ENCODE measurements around the gene CEBPG.

The CEBPG gene

DNA sequence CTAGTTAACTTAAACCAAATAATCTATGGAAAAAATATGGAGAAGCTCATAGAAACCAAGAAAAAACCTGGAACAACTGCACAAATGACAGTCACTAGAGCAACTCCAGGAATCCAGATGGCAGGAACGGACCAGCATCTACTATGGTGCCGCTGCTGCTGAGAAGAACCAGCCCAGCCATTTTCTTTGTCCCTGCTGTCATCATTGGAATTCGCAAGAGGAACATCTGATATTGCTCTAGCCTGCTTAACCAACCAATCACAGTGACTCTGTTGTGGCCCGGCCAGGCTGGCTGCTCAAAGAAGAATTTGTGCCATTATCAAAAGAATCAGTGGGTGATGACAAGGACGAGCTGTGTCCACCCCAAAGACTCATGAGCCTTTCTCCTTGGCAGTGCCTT lies 38.1 kb upstream of the CEBPG start:
- H3K4me1 ChIP-seq (ENCODE audit: low read length) = no peaks in the 10 kb centered on the region
- H3K27me3 ChIP-seq (replicated peaks; ENCODE audit: insufficient read depth, low read length) = peaks cover 18% of the 10 kb centered on the region
- no peak overlapping the region for H3K9ac ChIP-seq (ENCODE audit: low read length)
- H3K4me3 ChIP-seq (ENCODE audit: low read length) = no peak overlapping the region
- no peak overlapping the region for H3K27ac ChIP-seq (ENCODE audit: low read length)
- no peaks in the 10 kb centered on the region for H3K36me3 ChIP-seq (replicated peaks; ENCODE audit: insufficient read depth, low read length)
- no peak for DNase-seq
- no peaks in the 10 kb centered on the region for H3F3A ChIP-seq (ENCODE audit: insufficient read depth, low read length)
- no peak overlapping the region for H3K4me2 ChIP-seq (ENCODE audit: low read depth, low read length)
- TF ChIP-seq EZH2 (optimal IDR thresholded peaks at IDR 0.05; ENCODE audit: low read depth, low read length) = no peak
- TF ChIP-seq EZH2phosphoT487 (IDR thresholded peaks at IDR 0.05; ENCODE audit: low read length) = no peak
- no peak for TF ChIP-seq CTCF (IDR thresholded peaks at IDR 0.05; ENCODE audit: low read length)
- no peaks in the 10 kb centered on the region for H3K79me2 ChIP-seq (ENCODE audit: low read length)
- H3K9me2 ChIP-seq (replicated peaks; ENCODE audit: insufficient read depth, low read length) = no peaks in the 10 kb centered on the region
- no peaks in the 10 kb centered on the region for H3K9me3 ChIP-seq (replicated peaks; ENCODE audit: insufficient read depth, low read length)
- H2AFZ ChIP-seq (ENCODE audit: low read length) = no peak overlapping the region
- no peaks in the 10 kb centered on the region for H4K20me1 ChIP-seq (ENCODE audit: insufficient read depth, low read length)

GRCh38 chr19:33339016-33339984 lies 34.2 kb upstream of the CEBPG start:
- Histone ChIP-seq H3K4me3 (ENCODE audit: low read length) (no peak overlapping the region), H3K36me3 (replicated peaks; ENCODE audit: insufficient read depth, low read length) (no peaks in the 10 kb centered on the region), H3K9me2 (replicated peaks; ENCODE audit: insufficient read depth, low read length) (no peaks in the 10 kb centered on the region), H3K9ac (ENCODE audit: low read length) (no peak overlapping the region), H3K27ac (ENCODE audit: low read length) (no peak overlapping the region), H3F3A (ENCODE audit: insufficient read depth, low read length) (no peaks in the 10 kb centered on the region), H3K4me1 (ENCODE audit: low read length) (no peaks in the 10 kb centered on the region), H2AFZ (ENCODE audit: low read length) (no peak overlapping the region), H3K9me3 (replicated peaks; ENCODE audit: insufficient read depth, low read length) (no peaks in the 10 kb centered on the region), H3K4me2 (ENCODE audit: low read depth, low read length) (no peak overlapping the region), H3K79me2 (ENCODE audit: low read length) (no peaks in the 10 kb centered on the region), H3K27me3 (replicated peaks; ENCODE audit: insufficient read depth, low read length) (peaks cover 36% of the 10 kb centered on the region), H4K20me1 (ENCODE audit: insufficient read depth, low read length) (no peaks in the 10 kb centered on the region)
- no peak for TF ChIP-seq EZH2phosphoT487 (IDR thresholded peaks at IDR 0.05; ENCODE audit: low read length)
- no peak for TF ChIP-seq CTCF (IDR thresholded peaks at IDR 0.05; ENCODE audit: low read length)
- no peak for DNase-seq

DNA sequence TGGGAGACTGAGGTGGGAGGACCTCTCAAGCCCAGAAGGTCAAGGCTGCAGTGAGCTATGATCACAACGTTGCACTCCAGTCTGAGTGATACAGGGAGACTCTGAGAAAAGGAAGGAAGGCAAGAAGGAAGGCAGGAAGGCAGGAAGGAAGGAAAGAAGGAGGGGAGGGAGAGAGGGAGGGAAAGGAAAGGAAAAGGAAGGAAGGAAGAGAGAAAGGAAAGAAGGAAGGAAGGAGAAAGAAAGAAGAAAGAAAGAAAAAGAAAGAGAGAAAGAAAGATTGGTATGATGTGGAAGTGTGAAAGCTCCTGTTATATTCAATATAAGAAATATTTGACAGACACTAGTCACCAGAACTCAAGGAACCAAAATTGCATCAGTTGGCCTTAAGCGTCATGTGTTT lies 32.5 kb upstream of the CEBPG start:
- Histone ChIP-seq H3K4me3 (ENCODE audit: low read length) (no peak overlapping the region), H3K27ac (ENCODE audit: low read length) (no peak overlapping the region), H3K79me2 (ENCODE audit: low read length) (no peaks in the 10 kb centered on the region), H3K4me1 (ENCODE audit: low read length) (no peaks in the 10 kb centered on the region), H3K9ac (ENCODE audit: low read length) (no peak overlapping the region), H3K27me3 (replicated peaks; ENCODE audit: insufficient read depth, low read length) (peaks cover 52% of the 10 kb centered on the region), H2AFZ (ENCODE audit: low read length) (no peak overlapping the region), H3F3A (ENCODE audit: insufficient read depth, low read length) (no peaks in the 10 kb centered on the region), H3K4me2 (ENCODE audit: low read depth, low read length) (no peak overlapping the region), H4K20me1 (ENCODE audit: insufficient read depth, low read length) (no peaks in the 10 kb centered on the region), H3K9me3 (replicated peaks; ENCODE audit: insufficient read depth, low read length) (no peaks in the 10 kb centered on the region), H3K9me2 (replicated peaks; ENCODE audit: insufficient read depth, low read length) (no peaks in the 10 kb centered on the region), H3K36me3 (replicated peaks; ENCODE audit: insufficient read depth, low read length) (no peaks in the 10 kb centered on the region)
- TF ChIP-seq EZH2 (optimal IDR thresholded peaks at IDR 0.05; ENCODE audit: low read depth, low read length) = no peak
- no peak for TF ChIP-seq CTCF (IDR thresholded peaks at IDR 0.05; ENCODE audit: low read length)
- TF ChIP-seq EZH2phosphoT487 (IDR thresholded peaks at IDR 0.05; ENCODE audit: low read length) = no peak
- DNase-seq = no peak

Data from MM.1S (cell line).